Measurements from ENCODE around the gene PSAT1. TPM values are rescaled to one million over a fixed set of nuclear protein-coding genes. Genes with fewer than 3 reads are reported as not detected.

Gene PSAT1
- total and polyA plus RNA-seq, 2 of the 13 experiments (the other 11 are each of a cell fraction or from before 2014, with no cell fraction given): 135 to 229 TPM

DNA sequence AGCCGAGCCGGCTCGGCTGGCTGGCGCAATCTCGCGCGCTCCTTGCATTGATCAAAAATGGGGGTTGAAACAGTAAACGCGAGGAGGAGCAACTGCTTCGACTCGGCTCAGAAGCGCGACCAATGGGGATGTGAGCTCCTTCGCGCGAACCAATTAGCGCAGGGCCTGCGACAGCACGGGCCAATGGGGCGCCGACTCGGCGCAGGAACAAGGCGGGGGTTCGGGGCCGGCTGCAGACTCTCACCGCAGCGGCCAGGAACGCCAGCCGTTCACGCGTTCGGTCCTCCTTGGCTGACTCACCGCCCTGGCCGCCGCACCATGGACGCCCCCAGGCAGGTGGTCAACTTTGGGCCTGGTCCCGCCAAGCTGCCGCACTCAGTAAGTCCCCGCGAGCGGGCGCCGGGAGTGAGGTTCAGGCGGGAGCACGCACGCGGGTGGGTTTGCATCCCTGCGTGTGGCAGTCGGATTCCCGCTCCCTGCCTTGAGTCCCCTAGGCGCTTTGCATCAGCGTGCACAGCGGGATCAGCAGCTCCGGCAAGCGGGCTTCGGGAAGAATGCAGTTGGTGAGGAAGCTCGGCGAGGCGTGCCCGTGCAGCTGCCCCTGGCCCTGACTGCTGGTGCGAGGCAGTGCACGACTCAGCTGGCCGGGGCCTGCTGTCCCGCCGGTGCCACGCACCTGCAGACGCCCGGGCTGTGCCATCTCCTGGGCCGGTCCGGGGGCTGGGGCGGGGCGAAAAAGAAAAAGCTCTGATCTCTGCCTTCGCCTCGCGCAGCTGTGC, at the start of gene PSAT1 (continued):
- no peak for TF ChIP-seq ZNF816 (CRISPR knock-in tag; IDR thresholded peaks at IDR 0.05; ENCODE audit: borderline replicate concordance)
- peak; percentile 15 for TF ChIP-seq PRDM10 (CRISPR knock-in tag; IDR thresholded peaks at IDR 0.05; ENCODE audit: low read depth)
- peak; percentile 95 for TF ChIP-seq NFYB (CRISPR knock-in tag; IDR thresholded peaks at IDR 0.05)
- TF ChIP-seq, protein P1, sequence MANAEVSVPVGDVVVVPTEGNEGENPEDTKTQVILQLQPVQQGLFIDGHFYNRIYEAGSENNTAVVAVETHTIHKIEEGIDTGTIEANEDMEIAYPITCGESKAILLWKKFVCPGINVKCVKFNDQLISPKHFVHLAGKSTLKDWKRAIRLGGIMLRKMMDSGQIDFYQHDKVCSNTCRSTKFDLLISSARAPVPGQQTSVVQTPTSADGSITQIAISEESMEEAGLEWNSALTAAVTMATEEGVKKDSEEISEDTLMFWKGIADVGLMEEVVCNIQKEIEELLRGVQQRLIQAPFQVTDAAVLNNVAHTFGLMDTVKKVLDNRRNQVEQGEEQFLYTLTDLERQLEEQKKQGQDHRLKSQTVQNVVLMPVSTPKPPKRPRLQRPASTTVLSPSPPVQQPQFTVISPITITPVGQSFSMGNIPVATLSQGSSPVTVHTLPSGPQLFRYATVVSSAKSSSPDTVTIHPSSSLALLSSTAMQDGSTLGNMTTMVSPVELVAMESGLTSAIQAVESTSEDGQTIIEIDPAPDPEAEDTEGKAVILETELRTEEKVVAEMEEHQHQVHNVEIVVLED (CRISPR knock-in tag; IDR thresholded peaks at IDR 0.05; ENCODE audit: borderline replicate concordance): no peak
- no peak; the same call in 1 of the 2 replicates for TF ChIP-seq ZSCAN9 (CRISPR knock-in tag; IDR thresholded peaks at IDR 0.05; ENCODE audit: borderline replicate concordance)
- TF ChIP-seq, protein P2, sequence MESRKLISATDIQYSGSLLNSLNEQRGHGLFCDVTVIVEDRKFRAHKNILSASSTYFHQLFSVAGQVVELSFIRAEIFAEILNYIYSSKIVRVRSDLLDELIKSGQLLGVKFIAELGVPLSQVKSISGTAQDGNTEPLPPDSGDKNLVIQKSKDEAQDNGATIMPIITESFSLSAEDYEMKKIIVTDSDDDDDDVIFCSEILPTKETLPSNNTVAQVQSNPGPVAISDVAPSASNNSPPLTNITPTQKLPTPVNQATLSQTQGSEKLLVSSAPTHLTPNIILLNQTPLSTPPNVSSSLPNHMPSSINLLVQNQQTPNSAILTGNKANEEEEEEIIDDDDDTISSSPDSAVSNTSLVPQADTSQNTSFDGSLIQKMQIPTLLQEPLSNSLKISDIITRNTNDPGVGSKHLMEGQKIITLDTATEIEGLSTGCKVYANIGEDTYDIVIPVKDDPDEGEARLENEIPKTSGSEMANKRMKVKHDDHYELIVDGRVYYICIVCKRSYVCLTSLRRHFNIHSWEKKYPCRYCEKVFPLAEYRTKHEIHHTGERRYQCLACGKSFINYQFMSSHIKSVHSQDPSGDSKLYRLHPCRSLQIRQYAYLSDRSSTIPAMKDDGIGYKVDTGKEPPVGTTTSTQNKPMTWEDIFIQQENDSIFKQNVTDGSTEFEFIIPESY (CRISPR knock-in tag; IDR thresholded peaks at IDR 0.05): no peak
- no peak for TF ChIP-seq TRIM24 (CRISPR knock-in tag; IDR thresholded peaks at IDR 0.05)
- peak; percentile 68; the same call in 1 of the 2 replicates for TF ChIP-seq RFX5 (IDR thresholded peaks at IDR 0.05; ENCODE audit: low read depth, low read length)
- peak; percentile 53; the same call in 1 of the 2 replicates for TF ChIP-seq AHR (CRISPR knock-in tag; IDR thresholded peaks at IDR 0.05)
- TF ChIP-seq, protein P3, sequence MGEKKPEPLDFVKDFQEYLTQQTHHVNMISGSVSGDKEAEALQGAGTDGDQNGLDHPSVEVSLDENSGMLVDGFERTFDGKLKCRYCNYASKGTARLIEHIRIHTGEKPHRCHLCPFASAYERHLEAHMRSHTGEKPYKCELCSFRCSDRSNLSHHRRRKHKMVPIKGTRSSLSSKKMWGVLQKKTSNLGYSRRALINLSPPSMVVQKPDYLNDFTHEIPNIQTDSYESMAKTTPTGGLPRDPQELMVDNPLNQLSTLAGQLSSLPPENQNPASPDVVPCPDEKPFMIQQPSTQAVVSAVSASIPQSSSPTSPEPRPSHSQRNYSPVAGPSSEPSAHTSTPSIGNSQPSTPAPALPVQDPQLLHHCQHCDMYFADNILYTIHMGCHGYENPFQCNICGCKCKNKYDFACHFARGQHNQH (CRISPR knock-in tag; IDR thresholded peaks at IDR 0.05): peak; percentile 48; the same call in 1 of the 2 replicates
- TF ChIP-seq MIXL1 (CRISPR knock-in tag; IDR thresholded peaks at IDR 0.05): peak; percentile 44
- TF ChIP-seq, protein P4, sequence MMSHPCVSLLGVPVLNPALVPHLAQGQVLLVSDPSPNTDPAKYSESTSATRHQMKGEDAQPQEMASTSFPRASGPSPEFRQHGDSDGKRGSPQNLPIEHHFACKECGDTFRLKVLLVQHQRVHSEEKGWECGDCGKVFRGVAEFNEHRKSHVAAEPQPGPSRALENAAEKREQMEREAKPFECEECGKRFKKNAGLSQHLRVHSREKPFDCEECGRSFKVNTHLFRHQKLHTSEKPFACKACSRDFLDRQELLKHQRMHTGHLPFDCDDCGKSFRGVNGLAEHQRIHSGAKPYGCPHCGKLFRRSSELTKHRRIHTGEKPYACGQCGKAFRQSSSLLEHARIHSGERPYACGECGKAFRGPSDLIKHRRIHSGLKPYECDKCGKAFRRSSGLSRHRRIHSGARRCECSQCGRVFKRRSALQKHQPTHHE (CRISPR knock-in tag; IDR thresholded peaks at IDR 0.05; ENCODE audit: borderline replicate concordance): 0 out of 2 replicates have a peak, but pooled peaks have one; percentile 47
- TF ChIP-seq RNF219 (CRISPR knock-in tag; IDR thresholded peaks at IDR 0.05): peak; percentile 23; the same call in 1 of the 2 replicates
- 0 out of 2 replicates have a peak, but pooled peaks have one; percentile 31 for TF ChIP-seq ZC3H13 (CRISPR knock-in tag; IDR thresholded peaks at IDR 0.05)
- peak; percentile 30; the same call in 1 of the 2 replicates for TF ChIP-seq ZNF331 (CRISPR knock-in tag; IDR thresholded peaks at IDR 0.05)
- TF ChIP-seq HNRNPK (IDR thresholded peaks at IDR 0.05; ENCODE audit: low read depth, low read length, poor library complexity, severe bottlenecking): peak; percentile 21

All from HepG2 (cell line).